ENCODE data around the gene TRPV4.

DNA sequence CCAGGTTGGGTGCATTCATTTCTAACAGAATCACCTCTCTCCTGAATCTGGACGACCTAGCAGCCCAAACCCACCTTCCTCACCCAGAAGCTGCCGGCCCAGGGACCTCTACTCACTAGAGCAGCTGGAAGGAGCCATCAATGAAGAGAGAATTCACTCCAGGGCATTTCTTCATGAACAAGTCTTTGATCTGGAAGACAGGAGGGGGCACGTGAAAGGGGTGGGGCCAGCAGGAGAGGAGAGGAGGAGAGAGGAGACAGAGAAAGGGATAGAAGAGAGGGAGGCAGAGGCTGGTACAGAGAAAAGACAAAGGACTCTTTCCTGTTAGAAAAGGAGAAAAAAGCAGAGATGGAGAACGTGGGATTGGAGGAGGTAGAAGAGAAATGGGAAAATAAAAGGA lies 39.8 kb downstream of the TRPV4 start:
- TF ChIP-seq POLR2AphosphoS5 (IDR thresholded peaks at IDR 0.05; ENCODE audit: borderline replicate concordance, low read depth, low read length) (no peak), EZH2 (IDR thresholded peaks at IDR 0.05) (no peak)

Measured in SK-N-MC (cell line).